GM19025 (cell line): ENCODE data around the gene NR2E1.

ENCODE experiments used
- ATAC-seq: cut with Tn5 transposase; IDR thresholded peaks from one replicate; pipeline ENCODE4 v1.9.1; 2021; ENCODE audit warnings: mild to moderate bottlenecking, low read depth, moderate library complexity; ENCODE audit not compliant: unreplicated experiment

NR2E1 gene

DNA sequence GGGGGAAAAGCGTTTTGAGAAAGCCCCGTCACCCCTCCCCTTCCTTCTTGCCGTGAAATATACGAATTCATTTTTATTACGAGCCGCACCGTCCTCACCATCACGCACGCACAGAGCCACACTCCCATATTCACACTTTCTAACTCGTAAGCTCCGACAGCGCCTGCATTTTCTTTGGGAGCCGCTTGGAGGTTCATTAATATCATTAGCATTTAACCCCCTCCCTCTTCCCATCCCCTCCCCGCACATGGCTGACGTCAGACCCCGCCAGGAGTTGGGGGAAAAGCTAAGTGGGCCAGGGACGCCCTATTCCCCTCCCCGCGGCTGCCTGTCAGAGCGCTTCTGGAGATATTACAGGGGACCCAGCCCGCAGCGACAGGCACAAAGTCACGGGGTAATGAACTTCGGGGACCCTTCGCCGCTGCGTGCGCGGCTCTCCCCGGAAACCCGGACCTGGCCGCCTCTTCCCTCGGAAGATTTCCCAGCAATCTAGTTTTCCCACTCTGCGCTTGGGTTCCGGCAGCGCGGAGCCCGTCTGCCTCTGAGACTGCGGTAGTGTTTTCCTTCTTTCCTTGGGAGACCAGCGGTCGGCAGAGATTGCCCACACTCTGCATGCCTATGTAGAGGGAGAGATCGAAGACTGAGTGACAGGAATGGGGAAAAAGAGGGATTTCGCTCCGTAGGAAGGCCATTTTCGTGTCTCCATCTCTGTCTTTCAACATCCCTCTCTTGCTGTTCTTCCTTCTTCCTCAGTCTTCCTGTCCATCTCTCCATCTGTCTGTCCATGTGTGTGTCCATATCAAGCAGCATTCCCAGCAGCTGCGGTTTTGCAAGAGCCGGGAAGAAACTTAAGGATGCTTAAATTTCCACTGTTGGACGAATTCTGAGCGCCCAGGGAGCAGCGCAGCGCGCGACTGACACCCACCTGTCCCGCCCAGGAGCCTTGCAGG is at the start of gene NR2E1:
NR2E1 (plus strand) TSS at position 309 of the 950 bp plus-strand sequence. CDS start 744 bp downstream, outside the sequence.
- ATAC-seq = no peak

DNA sequence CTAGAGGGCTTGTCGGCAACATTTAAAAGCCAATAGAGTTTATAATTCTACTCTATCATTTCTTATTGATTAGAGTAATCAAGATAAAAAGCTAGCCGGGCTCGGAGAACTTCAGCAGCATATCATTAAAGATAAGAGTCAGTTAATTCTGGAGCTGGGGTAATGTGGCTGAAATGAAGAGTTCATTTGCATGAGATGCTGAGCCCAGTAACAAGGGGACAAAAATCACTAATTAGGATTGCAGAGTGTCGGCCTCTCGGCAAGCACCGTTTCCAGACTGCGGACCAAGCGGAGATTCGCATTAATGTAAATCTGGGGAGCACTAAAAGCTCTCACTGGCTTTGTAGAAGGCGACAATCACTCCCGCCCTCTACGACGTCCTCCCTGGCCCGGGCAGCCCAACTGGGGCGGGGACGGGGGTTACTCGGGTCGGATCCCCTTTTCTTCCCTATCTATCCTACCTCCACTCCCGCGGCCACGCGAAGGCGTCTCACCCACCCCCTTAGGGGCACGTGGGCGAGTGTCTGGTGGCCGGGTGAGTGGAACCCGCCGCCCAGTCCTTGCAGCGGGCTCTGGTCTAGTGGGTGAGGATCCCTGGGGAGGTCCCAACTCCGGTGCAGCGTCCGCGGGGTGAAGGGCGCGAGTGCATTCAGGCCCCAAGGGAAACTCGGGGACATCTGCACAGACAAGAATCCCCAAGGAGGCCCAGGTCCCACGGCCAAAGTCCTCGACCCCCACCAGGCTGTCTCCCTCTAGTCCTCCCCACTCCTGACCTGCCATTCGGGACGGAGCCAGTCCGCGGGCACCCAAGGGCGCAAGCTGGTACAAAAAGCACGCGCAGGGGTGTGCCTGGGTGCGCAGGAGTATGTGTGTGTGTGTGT is 49.0 kb upstream of the NR2E1 start:
- ATAC-seq = no peak

DNA sequence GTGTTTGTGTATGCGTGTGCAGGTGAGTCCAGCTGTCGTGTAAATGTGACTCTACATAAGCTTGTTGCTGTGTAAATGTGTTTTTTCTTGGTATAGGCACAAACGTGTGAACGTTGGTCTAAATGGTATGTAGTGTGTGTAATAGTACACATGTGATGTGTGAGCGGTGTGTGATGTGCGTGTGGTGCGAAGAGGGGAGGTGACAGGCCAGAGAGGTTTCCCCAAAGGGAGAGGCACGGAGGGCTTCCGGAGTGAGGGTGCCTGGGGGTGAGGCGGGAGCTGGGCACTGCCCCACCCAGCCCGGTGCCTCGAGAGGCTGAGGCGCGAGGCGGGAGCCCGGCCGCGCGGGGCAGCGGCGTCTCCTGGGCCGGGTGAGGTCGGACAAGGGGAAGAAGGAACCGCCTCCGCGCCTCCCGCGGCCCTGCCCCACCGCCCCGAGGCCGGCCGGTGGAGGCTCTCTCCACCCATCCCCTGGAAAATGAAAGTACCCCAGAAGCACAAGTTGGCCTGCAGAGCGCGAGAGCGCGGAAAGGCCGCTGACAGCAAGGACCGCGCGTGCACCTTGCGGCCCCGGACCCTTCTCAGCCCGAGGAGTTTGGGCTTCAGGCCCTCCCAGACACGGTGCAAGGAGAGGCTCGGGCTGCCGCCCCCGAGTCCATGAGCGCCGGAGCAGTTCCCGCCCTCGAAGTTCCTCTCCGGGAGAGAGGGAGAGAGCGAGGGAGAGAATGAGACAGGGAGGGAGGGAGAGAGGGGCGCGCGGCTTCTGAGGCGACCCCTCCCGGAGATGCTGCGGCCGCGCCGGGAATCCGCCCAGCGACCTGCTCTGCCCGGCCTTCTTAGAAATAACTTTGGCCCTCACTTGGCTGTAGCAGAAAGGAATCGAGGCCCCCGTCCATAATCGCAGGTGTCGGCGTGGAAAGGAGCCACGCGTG is 48.1 kb upstream of the NR2E1 start:
- peak; percentile 65 for ATAC-seq

DNA sequence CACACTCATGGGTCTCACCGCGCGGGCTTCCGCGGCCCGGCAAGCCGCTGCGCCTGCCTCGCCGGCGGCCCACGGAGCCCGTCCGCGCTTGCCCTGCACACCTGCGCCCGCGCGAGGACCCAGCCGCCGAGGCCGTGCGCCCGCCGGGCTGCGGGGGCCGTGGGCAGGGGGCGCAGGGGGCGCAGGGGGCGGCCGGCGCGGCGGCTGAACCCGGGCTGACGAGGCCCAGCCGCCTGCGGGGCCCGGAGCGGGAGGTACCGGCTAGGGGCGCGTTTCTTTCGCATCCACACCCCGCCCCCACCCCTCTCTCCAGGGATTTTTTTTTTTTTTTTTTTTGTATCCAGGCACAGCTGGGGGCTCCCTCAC is 47.5 kb upstream of the NR2E1 start:
- ATAC-seq = no peak

DNA sequence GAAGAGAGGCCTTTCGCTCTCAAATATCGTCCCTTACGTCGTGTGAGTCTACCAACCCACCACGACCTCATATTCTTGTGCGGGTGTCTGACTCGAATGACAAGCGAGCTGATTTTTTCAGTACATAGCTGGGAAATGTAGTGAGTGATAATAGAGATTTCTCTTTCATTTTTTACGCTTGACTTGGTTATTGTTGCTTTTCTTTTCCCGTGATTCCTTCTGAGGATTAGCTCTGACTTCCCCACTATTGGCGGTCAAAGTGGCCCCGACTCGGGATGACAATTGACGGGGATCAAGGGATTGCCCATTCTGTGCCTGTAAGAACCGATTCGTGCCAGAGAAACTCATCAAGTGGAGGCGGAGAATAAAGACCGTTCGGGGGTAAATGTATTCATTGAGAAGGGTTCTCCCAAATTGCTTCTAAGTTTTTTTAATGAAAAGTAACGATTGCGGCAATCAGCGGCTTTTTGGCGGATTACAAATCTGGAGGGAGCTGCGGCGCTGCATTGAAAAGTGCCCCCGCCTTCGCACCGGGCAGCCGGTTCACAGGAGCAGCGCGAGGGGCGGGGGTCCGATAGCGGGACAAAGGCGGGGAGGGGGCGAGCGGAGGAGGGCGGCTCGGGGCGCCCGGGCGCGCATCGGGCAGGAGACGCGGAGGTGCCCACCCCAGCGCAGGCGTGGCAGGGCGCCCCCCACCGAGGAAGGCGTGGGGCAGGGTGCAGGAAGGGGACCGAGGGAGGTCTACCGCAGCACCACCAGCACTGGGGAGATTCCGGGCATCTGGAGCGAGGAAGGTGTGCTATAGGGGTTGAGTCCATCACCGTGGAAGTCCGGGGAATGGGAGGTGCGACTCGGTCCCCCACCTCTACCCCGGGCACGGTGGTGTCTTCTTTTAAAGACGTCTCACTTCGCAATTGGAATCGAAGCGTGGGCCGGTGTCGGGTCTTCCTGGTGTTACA is 46.7 kb upstream of the NR2E1 start:
- no peak for ATAC-seq

DNA sequence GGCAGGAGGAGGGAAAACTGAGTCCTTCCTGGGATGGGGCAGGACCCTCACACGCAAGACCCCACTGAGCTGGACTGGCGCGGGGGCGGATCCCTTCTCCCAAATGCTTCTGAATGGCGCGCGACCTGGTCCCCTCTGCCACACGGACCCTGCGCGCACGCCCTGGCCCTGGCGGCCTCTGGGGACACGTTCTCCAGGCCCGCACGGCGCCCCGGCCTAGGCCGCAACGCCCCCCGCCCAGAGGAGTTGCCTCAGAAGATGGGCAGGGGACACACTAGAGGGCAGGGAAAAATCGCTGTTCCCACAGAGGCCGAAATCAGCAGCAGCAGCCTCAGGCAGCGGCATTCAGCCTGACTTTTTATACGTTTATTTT is 46.1 kb upstream of the NR2E1 start:
- ATAC-seq = no peak

DNA sequence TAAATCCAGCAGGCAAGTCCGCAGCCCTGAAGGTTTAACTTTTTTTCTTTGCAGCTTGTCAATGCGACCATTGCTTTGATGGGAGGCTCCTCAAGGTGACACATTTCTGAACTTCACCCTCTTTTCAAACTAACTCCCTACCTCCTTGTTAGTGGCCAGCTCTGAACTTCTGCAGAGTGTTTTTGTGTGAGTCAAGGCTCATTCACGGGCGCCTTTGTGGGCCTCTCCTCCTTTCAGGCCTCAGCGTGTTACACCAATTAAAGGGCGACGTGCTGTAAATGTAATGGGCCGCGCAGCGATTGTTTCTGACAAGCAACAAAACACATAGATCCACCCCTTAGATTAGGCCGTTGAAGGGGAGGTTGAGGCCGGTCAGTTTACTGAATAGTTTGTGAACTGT is 45.5 kb upstream of the NR2E1 start:
- no peak for ATAC-seq

DNA sequence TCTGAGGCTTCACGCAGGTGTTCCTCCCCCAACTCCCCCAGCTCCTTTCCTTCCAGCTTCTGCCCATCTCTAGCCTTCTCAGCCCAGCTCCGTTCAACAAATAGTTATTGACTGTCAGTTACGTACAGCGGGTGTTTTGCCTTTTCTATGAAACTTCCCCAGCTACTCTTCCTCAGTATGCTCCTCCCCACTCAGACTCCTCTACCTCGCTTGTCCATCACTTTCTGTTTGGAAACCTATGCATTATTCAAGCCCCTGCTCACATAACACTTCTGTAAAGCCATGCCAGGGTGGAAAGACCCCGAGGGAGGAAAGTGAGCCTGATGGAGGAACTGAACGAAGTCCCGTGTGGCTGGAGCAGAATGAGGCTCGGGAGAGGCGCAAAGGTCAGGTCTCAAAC is 44.2 kb upstream of the NR2E1 start:
- no peak for ATAC-seq

DNA sequence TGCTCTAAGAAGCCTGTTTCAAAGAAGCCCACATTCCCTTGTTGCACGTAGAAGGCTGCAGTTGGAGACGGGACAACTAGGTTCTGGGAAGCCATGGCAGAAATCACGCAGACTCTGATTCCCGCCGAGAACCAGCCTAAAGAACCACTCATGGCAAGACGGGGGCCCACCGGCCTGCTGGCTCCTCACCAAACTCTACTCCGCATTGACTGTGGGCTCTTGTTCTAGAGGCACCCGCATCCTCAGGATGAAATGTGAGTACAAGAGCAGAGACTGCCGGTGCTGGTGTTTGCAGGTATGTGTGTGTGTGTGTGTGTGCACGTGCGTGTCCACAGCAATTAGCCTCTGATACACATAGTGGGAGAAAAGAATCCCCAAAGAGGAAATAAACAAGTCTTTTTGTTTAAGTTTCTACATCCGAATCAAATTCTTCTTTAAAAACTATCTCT is 42.3 kb upstream of the NR2E1 start:
- ATAC-seq = no peak

DNA sequence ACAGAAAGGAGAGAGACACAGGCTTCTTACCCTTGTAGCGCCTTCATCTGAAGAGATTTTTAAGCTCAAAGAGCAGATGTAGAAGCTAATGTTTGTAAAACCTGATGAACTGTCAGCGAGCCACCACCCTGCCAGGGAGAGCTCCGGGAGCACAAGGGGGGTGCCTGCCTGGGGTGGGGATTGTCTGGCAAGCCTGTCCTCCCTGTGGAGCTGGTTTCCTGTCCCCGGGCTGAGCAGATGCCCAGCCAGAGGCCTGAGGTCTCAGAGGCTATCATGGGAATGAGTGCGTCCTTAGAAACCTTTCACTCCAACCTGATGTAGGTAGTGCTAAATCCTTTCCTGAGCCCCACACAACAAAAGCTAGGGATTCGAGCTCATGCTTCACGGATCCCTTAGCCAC is 41.9 kb upstream of the NR2E1 start:
- ATAC-seq = no peak

DNA sequence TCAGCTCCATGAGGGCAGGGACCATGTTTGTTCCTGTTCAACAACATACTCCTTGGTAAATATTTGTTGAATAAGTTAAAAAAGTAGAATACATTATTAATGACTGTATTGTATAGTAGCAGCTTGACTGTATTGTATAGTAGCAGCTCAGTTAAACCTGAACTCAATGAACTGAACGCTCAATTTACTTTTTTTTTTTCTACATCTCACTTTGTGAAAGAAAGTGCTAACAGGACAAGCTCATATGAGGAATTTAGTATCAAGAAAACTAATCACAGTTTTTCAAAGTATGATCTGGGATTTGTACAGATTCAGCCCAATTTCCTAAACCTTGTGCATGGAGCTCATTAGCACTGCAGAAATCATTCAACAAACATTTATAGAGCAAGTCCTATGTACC is 38.8 kb upstream of the NR2E1 start:
- no peak for ATAC-seq

DNA sequence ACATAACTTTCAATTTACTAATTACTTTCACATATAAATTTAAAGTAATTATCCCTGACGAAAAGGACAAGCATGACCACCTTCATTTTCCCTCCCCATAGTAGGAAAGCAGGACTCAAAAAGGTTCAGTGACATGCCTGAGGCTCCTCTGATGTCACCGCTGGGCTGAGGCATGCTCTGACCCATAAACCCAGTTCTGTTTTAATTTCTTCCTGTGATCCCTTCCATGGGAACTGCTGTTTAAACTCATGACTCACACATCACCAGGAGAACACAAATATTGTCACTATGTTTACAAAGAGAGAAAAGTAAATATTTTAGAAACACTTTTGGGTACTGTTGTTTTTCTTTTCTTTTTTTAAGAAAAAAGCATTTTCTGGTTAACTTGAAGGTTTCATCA is 38.0 kb upstream of the NR2E1 start:
- ATAC-seq = no peak

DNA sequence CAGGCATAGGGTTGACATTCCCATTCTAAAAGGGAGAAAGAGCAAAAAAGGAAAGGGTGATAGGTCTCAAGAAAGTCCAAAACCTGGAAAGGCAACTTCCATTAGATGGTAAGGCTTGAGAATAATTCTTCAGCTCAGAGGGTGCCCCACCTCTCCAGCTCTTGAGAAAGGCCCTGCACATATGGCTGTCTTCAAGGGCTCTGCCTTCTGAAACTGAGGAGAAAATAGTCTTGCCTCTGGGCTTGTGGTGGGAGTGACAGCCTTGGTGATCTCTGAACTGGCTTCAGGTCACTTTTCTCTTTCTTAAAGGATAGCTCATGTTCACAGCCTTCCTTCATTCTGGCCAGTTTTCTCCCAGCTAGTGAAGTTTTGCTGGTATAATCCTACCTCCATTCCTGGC is 35.6 kb upstream of the NR2E1 start:
- ATAC-seq = no peak

DNA sequence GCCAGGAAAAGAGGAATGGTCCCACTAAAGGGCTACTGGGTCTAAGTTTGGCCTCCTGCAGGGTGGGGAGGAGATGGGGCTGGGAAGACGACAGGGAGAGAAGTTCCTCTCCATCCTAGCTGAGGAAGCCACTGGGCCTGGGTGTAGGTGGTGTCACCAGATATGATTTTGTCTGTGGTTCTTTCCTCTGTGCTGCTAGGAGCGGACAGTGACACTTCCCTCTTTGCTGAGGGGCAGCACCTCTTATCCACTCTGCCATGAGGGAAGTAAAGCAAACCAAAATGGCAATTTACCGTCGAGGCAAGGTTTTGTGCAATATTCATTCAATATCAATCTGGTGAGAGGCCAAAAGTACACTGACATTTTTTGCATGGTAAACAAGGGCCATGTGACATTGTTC is 33.0 kb upstream of the NR2E1 start:
- no peak for ATAC-seq

DNA sequence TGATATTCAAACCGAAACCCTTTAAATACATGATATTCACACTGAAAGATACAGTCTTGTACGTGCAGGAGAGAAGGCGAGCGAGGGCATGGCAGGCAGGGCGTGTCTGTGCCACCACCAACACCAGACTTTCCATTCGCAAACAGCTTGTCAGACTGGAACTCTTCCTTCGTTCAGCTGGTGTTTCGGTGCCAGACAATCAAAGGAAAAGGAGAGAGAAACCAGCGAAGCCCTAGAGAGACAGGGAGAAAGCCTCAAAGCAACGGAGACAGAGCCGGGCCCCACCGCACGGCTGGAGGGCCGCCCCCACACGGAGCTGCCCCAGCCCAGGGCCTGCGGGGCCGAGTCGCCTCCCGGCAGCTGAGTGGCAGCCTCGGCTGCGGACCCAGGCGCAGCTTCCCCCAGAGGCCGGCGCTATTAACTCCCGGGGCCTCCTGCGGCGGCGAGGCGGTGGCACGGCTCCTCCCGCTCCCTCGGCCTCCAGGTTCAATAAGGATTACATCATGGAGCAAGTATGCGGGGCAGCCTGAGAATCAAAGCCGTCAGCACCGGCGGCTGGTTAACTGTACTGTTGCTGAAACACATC is 32.1 kb upstream of the NR2E1 start:
- ATAC-seq = no peak

DNA sequence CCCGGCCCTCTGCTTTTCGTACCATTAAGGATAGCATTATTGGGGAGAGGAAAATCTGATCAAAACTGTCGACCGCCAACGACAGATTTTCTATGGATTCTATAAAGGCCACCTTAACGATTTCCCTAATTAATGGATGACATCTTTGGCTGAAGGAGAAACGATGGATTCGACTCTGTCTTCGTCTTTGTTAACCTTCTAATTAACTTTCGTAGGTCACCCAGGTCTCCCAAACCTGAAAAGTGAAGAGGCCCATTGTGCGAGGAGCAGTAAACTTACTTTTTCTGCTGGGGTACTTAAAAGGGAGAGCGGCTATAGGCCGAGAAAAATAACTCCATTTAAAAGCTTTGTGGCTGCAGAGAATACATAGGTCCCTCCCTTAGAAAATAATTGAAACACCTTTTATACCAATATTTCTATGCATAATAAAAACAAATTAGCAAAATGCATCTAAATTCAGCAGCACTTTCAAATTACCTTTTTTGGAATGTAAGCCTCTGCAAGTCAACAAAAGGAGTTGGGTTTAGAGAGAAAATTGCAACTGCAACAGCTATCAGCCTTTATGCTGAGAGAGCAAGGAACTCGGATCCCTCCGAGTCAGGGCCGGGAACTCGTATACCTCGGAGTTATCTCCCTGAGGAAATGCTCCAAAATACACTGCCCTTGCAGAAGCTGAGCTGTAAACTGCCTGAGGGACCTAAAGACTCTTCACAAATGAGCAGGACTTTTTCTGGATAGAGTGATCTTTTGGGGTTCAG is 31.4 kb upstream of the NR2E1 start:
- ATAC-seq = no peak

DNA sequence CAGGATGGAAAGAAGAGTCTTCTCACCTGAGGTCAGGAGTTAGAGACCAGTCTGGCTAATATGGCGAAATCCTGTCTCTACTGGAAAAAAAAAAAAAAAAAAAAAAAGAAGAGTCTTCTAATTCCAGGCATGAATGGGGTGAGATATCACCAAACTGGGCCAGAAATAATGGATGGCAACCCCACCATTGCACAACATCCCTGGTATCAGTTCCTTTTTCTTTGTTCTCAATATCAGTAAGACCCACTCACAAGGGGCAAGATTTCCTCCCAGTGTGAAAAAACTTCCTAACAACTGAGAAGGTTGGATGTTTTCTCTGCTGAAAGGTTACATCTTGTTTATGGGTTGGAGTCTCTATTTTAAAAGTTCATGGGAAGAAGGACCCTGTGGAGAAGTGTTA is 23.6 kb upstream of the NR2E1 start:
- no peak for ATAC-seq

DNA sequence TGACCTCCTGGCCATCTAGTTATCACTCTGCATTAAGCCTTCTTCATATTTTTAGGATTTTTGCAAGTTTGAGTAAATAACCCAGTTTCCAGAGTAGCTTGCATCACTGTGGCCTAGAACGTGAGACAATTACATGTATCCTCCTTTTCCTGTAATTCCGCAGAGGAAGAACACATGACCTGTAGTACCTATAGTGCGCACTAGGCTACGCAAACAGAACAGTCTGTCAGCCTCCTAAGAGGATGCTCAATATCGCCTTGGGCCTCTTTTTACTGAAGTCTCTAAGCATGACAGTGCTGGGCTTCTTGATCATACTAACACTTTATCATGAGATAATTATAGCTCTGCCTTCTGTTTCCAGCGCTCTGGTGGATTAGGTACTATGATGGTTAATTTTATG is 20.2 kb upstream of the NR2E1 start:
- ATAC-seq = no peak
